Upper lobe of right lung (tissue), 1 donor: ENCODE measurements around the gene ACADVL. TPM values are rescaled to one million over a fixed set of nuclear protein-coding genes. Genes with fewer than 3 reads are reported as not detected.
A peak's percentile ranks its signal among the peaks of the same experiment; 100 is the strongest.

Experiments used
- ATAC-seq: fragments of 200-7000 bp; cut with Tn5 transposase; one replicate; pipeline ENCODE4 v1.9.1; 2020; ENCODE audit warnings: mild to moderate bottlenecking, moderate library complexity
- DNase-seq: peaks from one replicate; pipeline ENCODE4 v3.0.0-alpha.2; 2020
- H3K27ac ChIP-seq: fragments of 200-600 bp; one replicate; pipeline ENCODE4 v1.8.0; 2022
- H3K27me3 ChIP-seq: fragments of 200-600 bp; one replicate; pipeline ENCODE4 v1.8.0; 2022; ENCODE audit warnings: mild to moderate bottlenecking
- H3K36me3 ChIP-seq: fragments of 200-600 bp; one replicate; pipeline ENCODE4 v1.8.0; 2022
- H3K4me1 ChIP-seq: fragments of 200-600 bp; one replicate; pipeline ENCODE4 v1.8.0; 2022
- H3K4me3 ChIP-seq: fragments of 200-600 bp; one replicate; pipeline ENCODE4 v1.8.0; 2022; ENCODE audit warnings: mild to moderate bottlenecking
- H3K9me3 ChIP-seq: fragments of 200-600 bp; one replicate; pipeline ENCODE4 v1.8.0; 2022
- CTCF ChIP-seq: fragments of 200-600 bp; IDR thresholded peaks from one replicate; pipeline ENCODE4 v1.8.0; 2022; ENCODE audit warnings: antibody characterized with exemption
- intact Hi-C: fragments of 100-400 bp; cut with DNase I; formaldehyde crosslinking; loops from one replicate; pipeline ENCODE4 v1.11.0; 2022
- total RNA-seq: library from RNA; stranded (reverse); fragmentation: NEBNext Ultra II Directional; extraction: Animal tissue kit (Norgen Biotek cat#: 25700); gene quantifications from one replicate; pipeline ENCODE4 v1.2.1, GENCODE V29; 2021
- donor health status: DM: no; HTN: yes; CAD: no; lungs with severe emphysema.

Gene ACADVL
- total RNA-seq, 1 donor from 2014 or later = 544 TPM

- peak; percentile 52 for TF ChIP-seq CTCF
- peak overlapping the region; percentile 73 for H3K27ac ChIP-seq
- H3K4me3 ChIP-seq = peak overlapping the region; percentile 66
- no peaks in the 10 kb centered on the region for H3K9me3 ChIP-seq
- no peaks in the 10 kb centered on the region for H3K27me3 ChIP-seq
- H3K36me3 ChIP-seq = no peaks in the 10 kb centered on the region
- peak; percentile 100 for DNase-seq
- ATAC-seq = peak; percentile 93
- H3K4me1 ChIP-seq = peaks cover 45% of the 10 kb centered on the region
- intact Hi-C loops = no loop called here
Measured at GRCh38 chr17:7214300-7215135, 5.2 kb upstream of the ACADVL start.

- peak overlapping the region; percentile 66 for H3K4me3 ChIP-seq
- H3K4me1 ChIP-seq = peaks cover 45% of the 10 kb centered on the region
- H3K9me3 ChIP-seq = no peaks in the 10 kb centered on the region
- no peak for TF ChIP-seq CTCF
- intact Hi-C loops = no loop called here
- H3K36me3 ChIP-seq = no peaks in the 10 kb centered on the region
- H3K27me3 ChIP-seq = no peaks in the 10 kb centered on the region
- ATAC-seq (no peak), DNase-seq (no peak)
- peak overlapping the region; percentile 73 for H3K27ac ChIP-seq
Measured at GRCh38 chr17:7215136-7215638, 4.6 kb upstream of the ACADVL start.

- H3K27me3 ChIP-seq = no peaks in the 10 kb centered on the region
- ATAC-seq (no peak), DNase-seq (no peak)
- intact Hi-C loops = no loop called here
- TF ChIP-seq CTCF = no peak
- H3K36me3 ChIP-seq = no peaks in the 10 kb centered on the region
- peaks cover 51% of the 10 kb centered on the region for H3K4me1 ChIP-seq
- peak overlapping the region; percentile 51 for H3K4me3 ChIP-seq
- no peaks in the 10 kb centered on the region for H3K9me3 ChIP-seq
- peak overlapping the region; percentile 30 for H3K27ac ChIP-seq
Measured at GRCh38 chr17:7215652-7216180, 4.0 kb upstream of the ACADVL start.

GRCh38 chr17:7216242-7217112 lies 3.3 kb upstream of the ACADVL start:
- Histone ChIP-seq H3K36me3 (peaks cover 2% of the 10 kb centered on the region), H3K4me1 (peaks cover 58% of the 10 kb centered on the region), H3K27me3 (no peaks in the 10 kb centered on the region), H3K9me3 (no peaks in the 10 kb centered on the region), H3K27ac (peak overlapping the region; percentile 60), H3K4me3 (peak overlapping the region; percentile 51)
- TF ChIP-seq CTCF = no peak
- intact Hi-C loops = no loop called here
- ATAC-seq (no peak), DNase-seq (no peak)

GRCh38 chr17:7217113-7217987 lies 2.4 kb upstream of the ACADVL start:
- Histone ChIP-seq H3K4me1 (peaks cover 59% of the 10 kb centered on the region), H3K27me3 (no peaks in the 10 kb centered on the region), H3K27ac (peak overlapping the region; percentile 74), H3K4me3 (peak overlapping the region; percentile 51), H3K36me3 (peaks cover 11% of the 10 kb centered on the region), H3K9me3 (no peaks in the 10 kb centered on the region)
- ATAC-seq (no peak), DNase-seq (peak; percentile 69)
- intact Hi-C loops = no loop called here
- no peak for TF ChIP-seq CTCF
